ENCODE data around the gene DCST1. TPM values are rescaled to one million over a fixed set of nuclear protein-coding genes. Genes with fewer than 3 reads are reported as not detected.

The DCST1 gene
- total and polyA plus RNA-seq, 2 donors (not counting 3 experiments of a cell fraction or from before 2014, with no cell fraction given) = not detected

- Histone ChIP-seq H3K4me3 (replicated peaks in 1 of 3; ENCODE audit: insufficient read depth in 1 of 3, low read depth in 1 of 3, low read length in 3 of 3) (peak within 1 kb of the TSS; percentile 57 to 94 (median 65)), H3K9me3 (replicated peaks; ENCODE audit: control insufficient read depth, insufficient read depth, low read length) (no peaks in the 10 kb centered on the region), H3K9me1 (replicated peaks; ENCODE audit: control insufficient read depth, extremely low read depth, insufficient read depth, low read length) (no peaks in the 10 kb centered on the region), H3K4me2 (ENCODE audit: insufficient read depth, low read length) (peak within 1 kb of the TSS; percentile 87), H3K4me1 (ENCODE audit: control insufficient read depth, extremely low read depth, insufficient read depth, low read length) (peaks cover 25% of the 10 kb centered on the region), H2AFZ (ENCODE audit: low read depth, low read length) (peak within 1 kb of the TSS; percentile 93), H3K9ac (replicated peaks; ENCODE audit: extremely low read depth, insufficient read depth, low read length) (peak within 1 kb of the TSS; percentile 69), H3K27ac (ENCODE audit: insufficient read depth, low read depth, low read length) (peak within 1 kb of the TSS; percentile 63), H3K36me3 (ENCODE audit: control insufficient read depth in 2 of 2, extremely low read depth in 1 of 2, insufficient read depth in 2 of 2, low read length in 2 of 2) (no peaks in the 10 kb centered on the region), H3K79me2 (ENCODE audit: control insufficient read depth, insufficient read depth, low read length) (peaks cover 16% of the 10 kb centered on the region), H4K20me1 (replicated peaks; ENCODE audit: control insufficient read depth, extremely low read depth, insufficient read depth, low read length) (no peaks in the 10 kb centered on the region), H3K27me3 (ENCODE audit: control insufficient read depth in 2 of 2, insufficient read depth in 2 of 2, low read length in 2 of 2) (no peaks in the 10 kb centered on the region)
- intact Hi-C loops (cut with micrococcal nuclease) (loop anchor here (1.0 to 5.0 kb wide), 8 partner anchors 15 to 445 kb away; partner anchors contain the start of genes ADAM15, PBXIP1 and UBE2Q1), dilution Hi-C loops (cut with MboI; ENCODE audit: extremely low pct_ligation_motif_present, low sequenced_read_pairs) (no loop called here)
- POLR2A ChIA-PET = no interaction called here
- CTCF ChIA-PET = interaction anchor here (1.0 to 6.5 kb wide), 5 partner anchors 9 to 82 kb away, joined by 3 to 87 read pairs (median 4); partner anchors contain the start of genes LENEP, PYGO2 and SHC1
- BruUV-seq (replicated peaks) = no TSS peak
- FAIRE-seq (peak; percentile 48), DNase-seq (ENCODE audit: low read depth, low spot score) (peak; percentile 54)
- TF ChIP-seq POLR2AphosphoS5 (IDR thresholded peaks at IDR 0.05; ENCODE audit: insufficient read depth, low read depth, low read length) = no peak
- TF ChIP-seq, protein P1, sequence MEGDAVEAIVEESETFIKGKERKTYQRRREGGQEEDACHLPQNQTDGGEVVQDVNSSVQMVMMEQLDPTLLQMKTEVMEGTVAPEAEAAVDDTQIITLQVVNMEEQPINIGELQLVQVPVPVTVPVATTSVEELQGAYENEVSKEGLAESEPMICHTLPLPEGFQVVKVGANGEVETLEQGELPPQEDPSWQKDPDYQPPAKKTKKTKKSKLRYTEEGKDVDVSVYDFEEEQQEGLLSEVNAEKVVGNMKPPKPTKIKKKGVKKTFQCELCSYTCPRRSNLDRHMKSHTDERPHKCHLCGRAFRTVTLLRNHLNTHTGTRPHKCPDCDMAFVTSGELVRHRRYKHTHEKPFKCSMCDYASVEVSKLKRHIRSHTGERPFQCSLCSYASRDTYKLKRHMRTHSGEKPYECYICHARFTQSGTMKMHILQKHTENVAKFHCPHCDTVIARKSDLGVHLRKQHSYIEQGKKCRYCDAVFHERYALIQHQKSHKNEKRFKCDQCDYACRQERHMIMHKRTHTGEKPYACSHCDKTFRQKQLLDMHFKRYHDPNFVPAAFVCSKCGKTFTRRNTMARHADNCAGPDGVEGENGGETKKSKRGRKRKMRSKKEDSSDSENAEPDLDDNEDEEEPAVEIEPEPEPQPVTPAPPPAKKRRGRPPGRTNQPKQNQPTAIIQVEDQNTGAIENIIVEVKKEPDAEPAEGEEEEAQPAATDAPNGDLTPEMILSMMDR (IDR thresholded peaks at IDR 0.05; ENCODE audit: extremely low read depth in 1 of 2, insufficient read depth in 1 of 2, low read depth in 1 of 2, low read length in 2 of 2) = no peak
These were observed 31.0 kb upstream of the DCST1 start, which contains the start of gene ZBTB7B for GRCh38 chr1:155002464-155003226. Gene ZBTB7B (plus strand): TSS chr1:155002802. CDS start chr1:155014661, 11,859 bp downstream.
